ENCODE data around the gene GPR146. TPM values are rescaled to one million over a fixed set of nuclear protein-coding genes. Genes with fewer than 3 reads are reported as not detected.

Gene GPR146
- total and polyA plus RNA-seq, 2 donors from 2014 or later: 7.6 to 10.3 TPM

- DNase-seq: peak in 1 of 5 donors; percentile 29
- H3K36me3 ChIP-seq (ENCODE audit: control insufficient read depth in 2 of 3, insufficient read depth in 3 of 3, low read length in 3 of 3): no peaks in the 10 kb centered on the region
- no peak overlapping the region for H3K27ac ChIP-seq (ENCODE audit: low read depth in 2 of 2, low read length in 2 of 2)
- H3K4me1 ChIP-seq (ENCODE audit: control insufficient read depth in 2 of 3, insufficient read depth in 2 of 3, low read depth in 1 of 3, low read length in 3 of 3): peaks cover 0 to 32% (median 15%) of the 10 kb centered on the region in 3 donors
- TF ChIP-seq, protein P1, sequence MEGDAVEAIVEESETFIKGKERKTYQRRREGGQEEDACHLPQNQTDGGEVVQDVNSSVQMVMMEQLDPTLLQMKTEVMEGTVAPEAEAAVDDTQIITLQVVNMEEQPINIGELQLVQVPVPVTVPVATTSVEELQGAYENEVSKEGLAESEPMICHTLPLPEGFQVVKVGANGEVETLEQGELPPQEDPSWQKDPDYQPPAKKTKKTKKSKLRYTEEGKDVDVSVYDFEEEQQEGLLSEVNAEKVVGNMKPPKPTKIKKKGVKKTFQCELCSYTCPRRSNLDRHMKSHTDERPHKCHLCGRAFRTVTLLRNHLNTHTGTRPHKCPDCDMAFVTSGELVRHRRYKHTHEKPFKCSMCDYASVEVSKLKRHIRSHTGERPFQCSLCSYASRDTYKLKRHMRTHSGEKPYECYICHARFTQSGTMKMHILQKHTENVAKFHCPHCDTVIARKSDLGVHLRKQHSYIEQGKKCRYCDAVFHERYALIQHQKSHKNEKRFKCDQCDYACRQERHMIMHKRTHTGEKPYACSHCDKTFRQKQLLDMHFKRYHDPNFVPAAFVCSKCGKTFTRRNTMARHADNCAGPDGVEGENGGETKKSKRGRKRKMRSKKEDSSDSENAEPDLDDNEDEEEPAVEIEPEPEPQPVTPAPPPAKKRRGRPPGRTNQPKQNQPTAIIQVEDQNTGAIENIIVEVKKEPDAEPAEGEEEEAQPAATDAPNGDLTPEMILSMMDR (IDR thresholded peaks at IDR 0.05; ENCODE audit: borderline replicate concordance, extremely low read depth, insufficient read depth): no peak
- no peaks in the 10 kb centered on the region for H3K9me3 ChIP-seq (ENCODE audit: control insufficient read depth in 2 of 3, insufficient read depth in 1 of 3, low read length in 3 of 3)
- H3K4me3 ChIP-seq (ENCODE audit: low read length in 3 of 3): no peak overlapping the region
- H3K9ac ChIP-seq (ENCODE audit: low read length in 3 of 3): no peak overlapping the region
- H3K27me3 ChIP-seq (ENCODE audit: control insufficient read depth, insufficient read depth, low read length): no peaks in the 10 kb centered on the region
- intact Hi-C loops (cut with DNase I): no loop called here
- no peak for FAIRE-seq
These were observed 14.0 kb downstream of the GPR146 start for GRCh38 chr7:1058311-1058710.

DNA sequence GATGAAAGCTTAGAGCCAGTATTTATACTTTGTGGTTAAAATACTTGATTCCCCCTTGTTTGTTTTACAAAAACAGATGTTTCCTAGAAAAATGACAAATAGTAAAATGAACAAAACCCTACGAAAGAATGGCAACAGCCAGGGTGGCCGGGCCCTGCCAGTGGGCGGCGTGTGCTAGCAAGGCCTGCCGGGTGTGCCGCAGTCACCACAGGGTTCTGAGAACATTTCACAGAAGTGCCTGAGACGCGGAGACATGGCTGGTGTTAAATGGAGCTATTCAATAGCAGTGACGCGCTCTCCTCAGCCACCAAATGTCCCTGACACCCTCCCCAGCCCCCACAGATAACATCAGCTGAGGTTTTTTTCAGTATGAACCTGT, 14.5 kb downstream of the GPR146 start:
- H3K36me3 ChIP-seq (ENCODE audit: control insufficient read depth in 2 of 3, insufficient read depth in 3 of 3, low read length in 3 of 3): no peaks in the 10 kb centered on the region
- H3K27ac ChIP-seq (ENCODE audit: low read depth in 2 of 2, low read length in 2 of 2): no peak overlapping the region
- H3K4me1 ChIP-seq (ENCODE audit: control insufficient read depth in 2 of 3, insufficient read depth in 2 of 3, low read depth in 1 of 3, low read length in 3 of 3): peaks cover 0 to 31% (median 14%) of the 10 kb centered on the region in 3 donors
- no peaks in the 10 kb centered on the region for H3K27me3 ChIP-seq (ENCODE audit: control insufficient read depth, insufficient read depth, low read length)
- no peak for FAIRE-seq
- intact Hi-C loops (cut with DNase I): no loop called here
- peak in 1 of 5 donors; percentile 63 for DNase-seq
- H3K9ac ChIP-seq (ENCODE audit: low read length in 3 of 3): no peak overlapping the region
- no peak overlapping the region for H3K4me3 ChIP-seq (ENCODE audit: low read length in 3 of 3)
- H3K9me3 ChIP-seq (ENCODE audit: control insufficient read depth in 2 of 3, insufficient read depth in 1 of 3, low read length in 3 of 3): no peaks in the 10 kb centered on the region
- TF ChIP-seq, protein P1 (IDR thresholded peaks at IDR 0.05; ENCODE audit: borderline replicate concordance, extremely low read depth, insufficient read depth): no peak

DNA sequence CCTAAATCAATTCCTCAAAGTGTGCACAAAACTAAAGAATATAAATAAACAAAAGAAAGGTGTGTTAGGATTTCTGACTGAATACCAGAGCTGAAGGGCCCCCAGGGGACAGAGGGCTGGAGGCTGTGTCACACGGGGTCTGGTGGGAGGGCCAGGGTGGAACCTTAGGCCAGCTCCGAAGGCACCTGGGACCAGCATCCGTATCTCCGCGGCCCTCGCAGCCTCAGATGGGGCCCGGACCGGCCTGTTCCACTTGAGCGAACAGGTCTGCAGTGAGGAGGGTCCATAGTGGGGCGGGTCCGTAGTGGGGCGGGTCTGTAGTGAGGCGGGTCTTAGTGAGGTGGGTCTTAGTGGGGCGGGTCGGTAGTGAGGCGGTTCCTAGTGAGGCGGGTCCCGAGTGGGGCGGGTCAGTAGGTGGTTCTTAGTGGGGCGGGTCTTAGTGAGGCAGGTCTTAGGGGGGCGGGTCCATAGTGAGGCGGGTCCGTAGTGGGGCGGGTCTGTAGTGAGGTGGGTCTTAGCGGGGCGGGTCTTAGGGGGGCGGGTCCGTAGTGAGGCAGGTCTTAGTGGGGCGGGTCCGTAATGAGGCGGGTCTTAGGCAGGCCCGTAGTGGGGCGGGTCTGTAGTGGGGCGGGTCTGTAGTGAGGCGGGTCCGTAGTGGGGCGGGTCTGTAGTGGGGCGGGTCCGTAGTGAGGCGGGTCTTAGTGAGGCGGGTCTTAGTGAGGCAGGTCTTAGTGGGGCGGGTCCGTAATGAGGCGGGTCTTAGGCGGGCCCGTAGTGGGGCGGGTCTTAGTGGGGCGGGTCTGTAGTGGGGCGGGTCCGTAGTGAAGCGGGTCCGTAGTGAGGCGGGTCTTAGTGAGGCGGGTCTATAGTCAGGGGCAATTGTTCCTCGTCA, 15.1 kb downstream of the GPR146 start:
- peak; percentile 71 to 96 (median 81) for DNase-seq
- peaks cover 0 to 24% (median 11%) of the 10 kb centered on the region in 3 donors for H3K4me1 ChIP-seq (ENCODE audit: control insufficient read depth in 2 of 3, insufficient read depth in 2 of 3, low read depth in 1 of 3, low read length in 3 of 3)
- TF ChIP-seq, protein P1 (IDR thresholded peaks at IDR 0.05; ENCODE audit: borderline replicate concordance, extremely low read depth, insufficient read depth): no peak
- no peaks in the 10 kb centered on the region for H3K9me3 ChIP-seq (ENCODE audit: control insufficient read depth in 2 of 3, insufficient read depth in 1 of 3, low read length in 3 of 3)
- intact Hi-C loops (cut with DNase I): loop anchor here (5.0 kb wide), 1 partner anchor 67 kb away; no protein-coding TSS in a partner anchor
- H3K36me3 ChIP-seq (ENCODE audit: control insufficient read depth in 2 of 3, insufficient read depth in 3 of 3, low read length in 3 of 3): no peaks in the 10 kb centered on the region
- FAIRE-seq: no peak
- H3K27ac ChIP-seq (ENCODE audit: low read depth in 2 of 2, low read length in 2 of 2): peak overlapping the region in 1 of 2 donors; percentile 63
- H3K4me3 ChIP-seq (ENCODE audit: low read length in 3 of 3): peak overlapping the region in 1 of 3 donors; percentile 26
- H3K9ac ChIP-seq (ENCODE audit: low read length in 3 of 3): no peak overlapping the region
- no peaks in the 10 kb centered on the region for H3K27me3 ChIP-seq (ENCODE audit: control insufficient read depth, insufficient read depth, low read length)

Data from kidney (tissue), 14 donors.